Panc1 (cell line): ENCODE data around the gene PLEKHN1. TPM values are rescaled to one million over a fixed set of nuclear protein-coding genes. Genes with fewer than 3 reads are reported as not detected.
A peak's percentile ranks its signal among the peaks of the same experiment; 100 is the strongest.

ENCODE experiments used
- ATAC-seq: fragments of 200-7000 bp; cut with Tn5 transposase; 2 replicates; pipeline ENCODE4 v1.9.1; 2020; ENCODE audit warnings: mild to moderate bottlenecking, moderate library complexity
- BruUV-seq: library from RNA; stranded (reverse); fragments of 400-500 nt; replicated peaks from 2 replicates; lab custom pipeline; 2021; lab: Mats Ljungman, UMichigan
- CTCF ChIA-PET: fragments of 300-600 bp; sonication (Branson Sonifier 250); formaldehyde crosslinking; loops from one replicate; lab custom pipeline; 2022; ENCODE audit warnings: antibody characterized with exemption; lab: Charles Lee
- POLR2A ChIA-PET: fragments of 300-600 bp; sonication (Branson Sonifier 250); formaldehyde crosslinking; loops from one replicate; lab custom pipeline; 2022; ENCODE audit warnings: antibody characterized with exemption; lab: Charles Lee
- DNase-seq: peaks from one replicate; pipeline ENCODE4 v3.0.0-alpha.2; 2010; ENCODE audit warnings: low read depth, low spot score
- H3K27ac ChIP-seq: 2 replicates; pipeline ENCODE4 v1.5.1; 2011; ENCODE audit warnings: mild to moderate bottlenecking, low read length, inconsistent platforms
- H3K27me3 ChIP-seq: fragments of 200-500 bp; sonication (Bioruptor generic); 2 replicates; pipeline ENCODE4 v1.6.0; 2014; ENCODE audit warnings: low read length, inconsistent platforms; ENCODE audit not compliant: control insufficient read depth, insufficient read depth
- H3K36me3 ChIP-seq: fragments of 200-500 bp; sonication (Bioruptor generic); 2 replicates; pipeline ENCODE4 v1.5.1; 2014; ENCODE audit warnings: inconsistent platforms, mild to moderate bottlenecking, low read length, moderate library complexity; ENCODE audit not compliant: control insufficient read depth, insufficient read depth
- H3K4me1 ChIP-seq: 2 replicates; pipeline ENCODE4 v1.5.1; 2011; ENCODE audit warnings: inconsistent platforms, mild to moderate bottlenecking, low read length, moderate library complexity; ENCODE audit not compliant: control insufficient read depth, insufficient read depth
- H3K4me3 ChIP-seq, 2 experiments: 2 replicates each; pipeline ENCODE4 v1.5.1; 2011 to 2012; ENCODE audit warnings: low read depth in 2 of 2, low read length in 2 of 2, mild to moderate bottlenecking in 2 of 2, inconsistent platforms in 1 of 2, moderate library complexity in 1 of 2
- H3K9me3 ChIP-seq: fragments of 200-500 bp; sonication (Bioruptor generic); 2 replicates; pipeline ENCODE4 v1.5.1; 2014; ENCODE audit warnings: low read depth, mild to moderate bottlenecking, inconsistent platforms, low read length, moderate library complexity; ENCODE audit not compliant: control insufficient read depth, insufficient read depth
- POLR2AphosphoS5 ChIP-seq: IDR thresholded peaks from 2 replicates; pipeline ENCODE4 v1.6.1; 2012; ENCODE audit warnings: mild to moderate bottlenecking, low read depth, low read length, moderate library complexity
- SIN3A ChIP-seq: IDR thresholded peaks from 2 replicates; pipeline ENCODE4 v1.6.1; 2012; ENCODE audit warnings: low read depth, mild to moderate bottlenecking, low read length, moderate library complexity, borderline replicate concordance; ENCODE audit not compliant: insufficient read depth
- TCF7L2 ChIP-seq: IDR thresholded peaks from 2 replicates; pipeline ENCODE4 v1.6.1; 2011; ENCODE audit warnings: mild to moderate bottlenecking, low read depth, low read length, inconsistent platforms
- in situ Hi-C: cut with HindIII; loops from 2 replicates; pipeline ENCODE4 v1.10.0; 2016; ENCODE audit warnings: low sequenced_read_pairs, low pct_unique_long_range_greater_than_20kb
- intact Hi-C: fragments of 100-400 bp; cut with micrococcal nuclease; formaldehyde crosslinking; loops from one replicate; pipeline ENCODE4 v1.10.0; 2022; ENCODE audit not compliant: unreplicated experiment
- total RNA-seq: library from RNA; stranded (reverse); gene quantifications from one replicate; pipeline ENCODE4 v1.2.1, GENCODE V29; 2021; ENCODE audit not compliant: unreplicated experiment
- TF ChIP-seq, protein P1 (sequence below), 2 experiments: IDR thresholded peaks; 2 replicates each; pipeline ENCODE4 v1.6.1; 2011 to 2012; ENCODE audit warnings: low read depth in 2 of 2, control low read depth in 1 of 2, low read length in 1 of 2, mild to moderate bottlenecking in 1 of 2, moderate library complexity in 1 of 2; ENCODE audit not compliant: insufficient read depth in 1 of 2
- TF ChIP-seq, protein P2 (sequence below): fragments of 450-650 bp; IDR thresholded peaks from 2 replicates; pipeline ENCODE4 v1.5.1; 2017; ENCODE audit warnings: mild to moderate bottlenecking

Gene PLEKHN1
- total RNA-seq, 1 experiment from 2014 or later, result 9.8 TPM

DNA sequence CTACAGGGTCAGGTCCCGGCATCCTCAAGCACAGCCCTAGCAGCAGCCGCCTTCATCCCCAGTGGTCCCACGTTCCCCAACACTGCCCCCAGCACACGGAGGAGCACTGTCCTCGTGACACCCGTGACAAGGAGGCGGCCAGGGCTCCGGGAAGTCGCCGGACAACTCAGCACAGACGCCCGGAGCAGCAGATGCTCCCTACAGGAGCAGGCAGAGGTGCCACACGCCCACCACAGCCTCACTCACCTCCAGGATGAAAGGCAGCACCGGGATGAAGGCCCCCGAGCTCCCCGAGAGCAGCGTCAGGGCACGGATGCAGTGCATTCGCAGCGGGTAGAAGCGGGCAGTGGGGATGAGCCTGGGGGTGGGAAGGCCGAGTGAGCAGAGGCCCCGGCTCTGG, 15.4 kb upstream of the PLEKHN1 start:
- BruUV-seq, result no TSS peak
- in situ Hi-C loops, result no loop called here
- CTCF ChIA-PET, result no interaction called here
- Histone ChIP-seq H3K9me3 (no peaks in the 10 kb centered on the region), H3K36me3 (peaks cover 2% of the 10 kb centered on the region), H3K4me1 (peaks cover 1% of the 10 kb centered on the region; the same call in 1 of the 2 replicates), H3K27ac (no peak overlapping the region), H3K4me3 (no peak overlapping the region), H3K27me3 (no peaks in the 10 kb centered on the region)
- POLR2A ChIA-PET, result no interaction called here
- TF ChIP-seq, protein P1, sequence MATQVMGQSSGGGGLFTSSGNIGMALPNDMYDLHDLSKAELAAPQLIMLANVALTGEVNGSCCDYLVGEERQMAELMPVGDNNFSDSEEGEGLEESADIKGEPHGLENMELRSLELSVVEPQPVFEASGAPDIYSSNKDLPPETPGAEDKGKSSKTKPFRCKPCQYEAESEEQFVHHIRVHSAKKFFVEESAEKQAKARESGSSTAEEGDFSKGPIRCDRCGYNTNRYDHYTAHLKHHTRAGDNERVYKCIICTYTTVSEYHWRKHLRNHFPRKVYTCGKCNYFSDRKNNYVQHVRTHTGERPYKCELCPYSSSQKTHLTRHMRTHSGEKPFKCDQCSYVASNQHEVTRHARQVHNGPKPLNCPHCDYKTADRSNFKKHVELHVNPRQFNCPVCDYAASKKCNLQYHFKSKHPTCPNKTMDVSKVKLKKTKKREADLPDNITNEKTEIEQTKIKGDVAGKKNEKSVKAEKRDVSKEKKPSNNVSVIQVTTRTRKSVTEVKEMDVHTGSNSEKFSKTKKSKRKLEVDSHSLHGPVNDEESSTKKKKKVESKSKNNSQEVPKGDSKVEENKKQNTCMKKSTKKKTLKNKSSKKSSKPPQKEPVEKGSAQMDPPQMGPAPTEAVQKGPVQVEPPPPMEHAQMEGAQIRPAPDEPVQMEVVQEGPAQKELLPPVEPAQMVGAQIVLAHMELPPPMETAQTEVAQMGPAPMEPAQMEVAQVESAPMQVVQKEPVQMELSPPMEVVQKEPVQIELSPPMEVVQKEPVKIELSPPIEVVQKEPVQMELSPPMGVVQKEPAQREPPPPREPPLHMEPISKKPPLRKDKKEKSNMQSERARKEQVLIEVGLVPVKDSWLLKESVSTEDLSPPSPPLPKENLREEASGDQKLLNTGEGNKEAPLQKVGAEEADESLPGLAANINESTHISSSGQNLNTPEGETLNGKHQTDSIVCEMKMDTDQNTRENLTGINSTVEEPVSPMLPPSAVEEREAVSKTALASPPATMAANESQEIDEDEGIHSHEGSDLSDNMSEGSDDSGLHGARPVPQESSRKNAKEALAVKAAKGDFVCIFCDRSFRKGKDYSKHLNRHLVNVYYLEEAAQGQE (IDR thresholded peaks at IDR 0.05; ENCODE audit: insufficient read depth in 1 of 2, low read depth in 2 of 2, low read length in 1 of 2), result no peak
- TF ChIP-seq SIN3A (no peak), POLR2AphosphoS5 (no peak), TCF7L2 (no peak)
- TF ChIP-seq, protein P2, sequence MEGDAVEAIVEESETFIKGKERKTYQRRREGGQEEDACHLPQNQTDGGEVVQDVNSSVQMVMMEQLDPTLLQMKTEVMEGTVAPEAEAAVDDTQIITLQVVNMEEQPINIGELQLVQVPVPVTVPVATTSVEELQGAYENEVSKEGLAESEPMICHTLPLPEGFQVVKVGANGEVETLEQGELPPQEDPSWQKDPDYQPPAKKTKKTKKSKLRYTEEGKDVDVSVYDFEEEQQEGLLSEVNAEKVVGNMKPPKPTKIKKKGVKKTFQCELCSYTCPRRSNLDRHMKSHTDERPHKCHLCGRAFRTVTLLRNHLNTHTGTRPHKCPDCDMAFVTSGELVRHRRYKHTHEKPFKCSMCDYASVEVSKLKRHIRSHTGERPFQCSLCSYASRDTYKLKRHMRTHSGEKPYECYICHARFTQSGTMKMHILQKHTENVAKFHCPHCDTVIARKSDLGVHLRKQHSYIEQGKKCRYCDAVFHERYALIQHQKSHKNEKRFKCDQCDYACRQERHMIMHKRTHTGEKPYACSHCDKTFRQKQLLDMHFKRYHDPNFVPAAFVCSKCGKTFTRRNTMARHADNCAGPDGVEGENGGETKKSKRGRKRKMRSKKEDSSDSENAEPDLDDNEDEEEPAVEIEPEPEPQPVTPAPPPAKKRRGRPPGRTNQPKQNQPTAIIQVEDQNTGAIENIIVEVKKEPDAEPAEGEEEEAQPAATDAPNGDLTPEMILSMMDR, result no peak
- ATAC-seq, result no peak
- intact Hi-C loops, result no loop called here
- DNase-seq, result no peak

DNA sequence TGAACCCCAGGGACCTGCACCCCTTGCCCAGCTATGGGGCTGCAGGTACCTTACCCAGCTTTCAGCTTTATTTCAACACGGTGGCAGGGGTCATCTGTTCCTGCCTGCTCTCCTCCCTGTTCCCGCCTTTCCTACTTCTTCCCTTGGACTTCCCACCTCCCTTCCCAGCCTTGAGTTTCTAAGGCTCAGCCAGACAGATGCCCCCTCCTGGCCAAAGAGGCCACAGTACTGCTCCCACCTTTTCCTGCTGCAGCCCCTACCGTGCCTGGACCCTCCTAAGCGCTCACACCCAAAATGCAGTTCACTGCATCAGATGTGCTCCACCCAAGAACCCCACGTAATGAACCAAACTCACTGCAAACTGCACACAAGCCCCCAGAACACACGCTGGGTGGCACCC, 14.9 kb upstream of the PLEKHN1 start:
- ATAC-seq (peak; percentile 55), DNase-seq (no peak)
- in situ Hi-C loops (no loop called here), intact Hi-C loops (no loop called here)
- CTCF ChIA-PET, result no interaction called here
- no TSS peak for BruUV-seq
- no peak for TF ChIP-seq POLR2AphosphoS5
- TF ChIP-seq, protein P2, result no peak; the same call in 1 of the 2 replicates
- Histone ChIP-seq H3K27ac (no peak overlapping the region), H3K9me3 (no peaks in the 10 kb centered on the region), H3K4me3 (no peak overlapping the region), H3K27me3 (no peaks in the 10 kb centered on the region), H3K4me1 (no peaks in the 10 kb centered on the region), H3K36me3 (peaks cover 4% of the 10 kb centered on the region)
- POLR2A ChIA-PET, result no interaction called here
